NCI-H510A (cell line): Measurements from ENCODE around the gene RING1.
"Not testable (repeated sequence)": the region's sequence is repeated elsewhere in the genome, so short reads cannot be mapped to it uniquely, and the experiment has no call there.

ENCODE experiments used
- DNase-seq: peaks from one replicate; lab custom pipeline; 2025; lab: John Stamatoyannopoulos, UW

RING1 gene

GRCh38 chr6:33206027-33206863 is 2.1 kb upstream of the RING1 start:
- no peak for DNase-seq

- no peak for DNase-seq
These were observed 1.3 kb upstream of the RING1 start for GRCh38 chr6:33206864-33207551.

GRCh38 chr6:33207552-33208090 is 679 bp upstream of the RING1 start:
- DNase-seq, result no peak

- DNase-seq, result no peak
These were observed 1.6 kb downstream of the RING1 start for GRCh38 chr6:33209856-33210255.

GRCh38 chr6:33211136-33211535 is 2.8 kb downstream of the RING1 start:
- no peak for DNase-seq

GRCh38 chr6:33211666-33212422 is 3.5 kb downstream of the RING1 start:
- no peak for DNase-seq

GRCh38 chr6:33212857-33213165 is 4.5 kb downstream of the RING1 start:
- DNase-seq, result no peak

- no peak for DNase-seq
These were observed 5.1 kb downstream of the RING1 start for GRCh38 chr6:33213166-33213988.

- DNase-seq, result no peak
These were observed 5.7 kb downstream of the RING1 start for GRCh38 chr6:33213989-33214335.

GRCh38 chr6:33215271-33216116 is 7.2 kb downstream of the RING1 start:
- no peak for DNase-seq

GRCh38 chr6:33216117-33216649 is 7.9 kb downstream of the RING1 start:
- no peak for DNase-seq

- no peak for DNase-seq
These were observed 8.9 kb downstream of the RING1 start for GRCh38 chr6:33217246-33217645.

GRCh38 chr6:33217681-33218080 is 9.4 kb downstream of the RING1 start:
- no peak for DNase-seq

GRCh38 chr6:33226503-33227120 is 18.3 kb downstream of the RING1 start:
- not testable (repeated sequence) for DNase-seq

- DNase-seq, result no peak
These were observed 26.9 kb downstream of the RING1 start for GRCh38 chr6:33235221-33235634.

GRCh38 chr6:33236328-33236727 is 28.0 kb downstream of the RING1 start:
- no peak for DNase-seq

GRCh38 chr6:33236852-33237251 is 28.6 kb downstream of the RING1 start:
- no peak for DNase-seq

GRCh38 chr6:33237741-33238140 is 29.4 kb downstream of the RING1 start:
- DNase-seq, result no peak

GRCh38 chr6:33241968-33242367 is 33.7 kb downstream of the RING1 start:
- no peak for DNase-seq

GRCh38 chr6:33243476-33243875 is 35.2 kb downstream of the RING1 start:
- DNase-seq, result no peak
